Upper lobe of left lung (tissue), 6 donors: ENCODE data around the gene IRF5. TPM values are rescaled to one million over a fixed set of nuclear protein-coding genes. Genes with fewer than 3 reads are reported as not detected.

Experiments
- ATAC-seq, 2 donors: fragments of 200-7000 bp; cut with Tn5 transposase; one replicate each; pipeline ENCODE4 v1.9.1; 2022; ENCODE audit warnings: mild to moderate bottlenecking in 2 of 2, moderate library complexity in 2 of 2; ENCODE audit not compliant: low FRiP score in 2 of 2
- DNase-seq, 2 donors: peaks; one replicate each; pipeline ENCODE4 v3.0.0-alpha.2; 2019 to 2020
- H3K27ac ChIP-seq, 4 donors: fragments of 200-600 bp; sonication (generic); one replicate each; pipeline ENCODE4 v1.5.1; 2016 to 2019
- H3K27me3 ChIP-seq, 4 donors: fragments of 200-600 bp; sonication (generic); one replicate each; pipeline ENCODE4 v1.5.1; 2017 to 2019
- H3K36me3 ChIP-seq, 4 donors: fragments of 200-600 bp; sonication (generic); one replicate each; pipeline ENCODE4 v1.5.1; 2016 to 2019
- H3K4me1 ChIP-seq, 4 donors: fragments of 200-600 bp; sonication (generic); one replicate each; pipeline ENCODE4 v1.5.1; 2018 to 2019
- H3K4me3 ChIP-seq, 4 donors: fragments of 200-600 bp; sonication (generic); one replicate each; pipeline ENCODE4 v1.5.1; 2017 to 2019; ENCODE audit warnings: mild to moderate bottlenecking in 2 of 4, moderate library complexity in 1 of 4
- H3K9me3 ChIP-seq, 4 donors: fragments of 200-600 bp; sonication (generic); one replicate each; pipeline ENCODE4 v1.5.1; 2018 to 2019
- EP300 ChIP-seq, 4 donors: sonication (generic); formaldehyde crosslinking; IDR thresholded peaks; one replicate each; pipeline ENCODE4 v1.5.1; 2017; ENCODE audit warnings: antibody characterized with exemption in 4 of 4, control low read depth in 2 of 4
- POLR2A ChIP-seq, 4 donors: fragments of 450-650 bp; IDR thresholded peaks; one replicate each; pipeline ENCODE4 v1.5.1; 2016 to 2017; ENCODE audit warnings: antibody characterized with exemption in 4 of 4, mild to moderate bottlenecking in 2 of 4
- POLR2AphosphoS5 ChIP-seq, 2 donors: sonication (generic); formaldehyde crosslinking; IDR thresholded peaks; one replicate each; pipeline ENCODE4 v1.5.1; 2017; ENCODE audit warnings: antibody characterized with exemption in 2 of 2
- WGBS, 2 donors: methylation state at CpG; one replicate each; pipeline ENCODE4 v1.1.5; 2017 to 2018; 5-methylcytosine and 5-hydroxymethylcytosine counted together
- small RNA-seq, 4 donors: library from RNA; depleted of rRNA; stranded (forward); fragments of <200 nt; gene quantifications; one replicate each; pipeline ENCODE3, GENCODE V24; 2016
- total RNA-seq, 6 donors: library from RNA; depleted of rRNA in 4 of 6; stranded (reverse); fragments of >200 nt in 4 of 6; gene quantifications; one replicate each; pipeline versions ENCODE4 v1.1.0 to v1.2.1, GENCODE V29; 2016 to 2021
- TF ChIP-seq, protein P1 (sequence below), 6 experiments: fragments of 450-650 bp in 4 of 6; fragments of 200-600 bp in 2 of 6; sonication (generic) in 2 of 6; IDR thresholded peaks; one replicate each; pipeline ENCODE4 v1.5.1; 2016 to 2019; ENCODE audit warnings: antibody characterized with exemption in 6 of 6
- donor health status: DM: no; HTN: no; CAD: no; lungs with moderate emphysema.
- donor health status: DM: no; HTN: yes; CAD: no; lungs with severe emphysema.

The IRF5 gene
- total RNA-seq, 6 donors from 2014 or later, result 10.7 to 83.8 (median 45.8) TPM

DNA sequence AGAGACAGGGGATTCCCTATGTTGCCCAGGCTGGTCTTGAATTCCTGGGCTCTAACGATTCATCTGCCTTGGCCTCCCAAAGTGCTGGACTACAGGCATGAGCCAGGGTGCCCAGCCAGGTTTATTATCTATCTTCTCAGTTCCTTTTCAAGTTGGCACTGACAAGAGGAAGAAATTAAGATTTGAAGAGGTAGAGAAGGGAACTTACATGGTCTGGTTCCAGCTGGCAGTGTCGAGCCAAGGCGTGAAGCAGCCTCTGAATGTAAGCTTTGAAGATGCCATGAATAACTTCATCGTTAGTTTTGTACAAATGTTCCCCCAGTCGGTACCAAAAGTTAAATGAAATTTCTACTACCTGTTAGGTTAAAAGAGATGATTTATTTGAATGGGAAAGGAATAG, 59.5 kb downstream of the IRF5 start:
- H3K4me3 ChIP-seq, result no peak overlapping the region
- no peak overlapping the region for H3K27ac ChIP-seq
- TF ChIP-seq POLR2A (IDR thresholded peaks at IDR 0.05) (no peak), EP300 (IDR thresholded peaks at IDR 0.05) (no peak), POLR2AphosphoS5 (IDR thresholded peaks at IDR 0.05) (no peak)
- TF ChIP-seq, protein P1, sequence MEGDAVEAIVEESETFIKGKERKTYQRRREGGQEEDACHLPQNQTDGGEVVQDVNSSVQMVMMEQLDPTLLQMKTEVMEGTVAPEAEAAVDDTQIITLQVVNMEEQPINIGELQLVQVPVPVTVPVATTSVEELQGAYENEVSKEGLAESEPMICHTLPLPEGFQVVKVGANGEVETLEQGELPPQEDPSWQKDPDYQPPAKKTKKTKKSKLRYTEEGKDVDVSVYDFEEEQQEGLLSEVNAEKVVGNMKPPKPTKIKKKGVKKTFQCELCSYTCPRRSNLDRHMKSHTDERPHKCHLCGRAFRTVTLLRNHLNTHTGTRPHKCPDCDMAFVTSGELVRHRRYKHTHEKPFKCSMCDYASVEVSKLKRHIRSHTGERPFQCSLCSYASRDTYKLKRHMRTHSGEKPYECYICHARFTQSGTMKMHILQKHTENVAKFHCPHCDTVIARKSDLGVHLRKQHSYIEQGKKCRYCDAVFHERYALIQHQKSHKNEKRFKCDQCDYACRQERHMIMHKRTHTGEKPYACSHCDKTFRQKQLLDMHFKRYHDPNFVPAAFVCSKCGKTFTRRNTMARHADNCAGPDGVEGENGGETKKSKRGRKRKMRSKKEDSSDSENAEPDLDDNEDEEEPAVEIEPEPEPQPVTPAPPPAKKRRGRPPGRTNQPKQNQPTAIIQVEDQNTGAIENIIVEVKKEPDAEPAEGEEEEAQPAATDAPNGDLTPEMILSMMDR (IDR thresholded peaks at IDR 0.05), result no peak
- no peaks in the 10 kb centered on the region for H3K4me1 ChIP-seq
- DNase-seq, result no peak
- no peaks in the 10 kb centered on the region for H3K27me3 ChIP-seq
- no peaks in the 10 kb centered on the region for H3K9me3 ChIP-seq
- 82 to 90% methylated on average over 5 of the region's 5 CpGs for WGBS, 2 donors
- no peak for ATAC-seq
- peaks cover 0 to 95% (median 57%) of the 10 kb centered on the region in 4 donors for H3K36me3 ChIP-seq

Small RNA genes lying within 50 kb of the gene (small RNA-seq; reads per million reads assigned to genes)
- 0 reads per million in 4 donors for gene RN7SL306P

Other genes starting within 250 kb of the IRF5 start
- 100 to 1,000 TPM in 2 of 6 donors, 10 to 100 TPM in 4; 25.1 to 113 (median 76.6) TPM for gene CALU, start 198.6 kb upstream of the IRF5 start, total RNA-seq
- gene OPN1SW, start 162.1 kb upstream of the IRF5 start, total RNA-seq, result not detected
- gene CCDC136, start 146.0 kb upstream of the IRF5 start, total RNA-seq, result 1 to 10 TPM in 5 of 6 donors, under 1 TPM in 1; 0.46 to 7.2 (median 2.2) TPM
- 10 to 100 TPM in 1 of 6 donors, 1 to 10 TPM in 5; 2.1 to 19.6 (median 4.9) TPM for gene FLNC, start 107.5 kb upstream of the IRF5 start, total RNA-seq
- 100 to 1,000 TPM in 5 of 6 donors, 10 to 100 TPM in 1; 99.8 to 224 (median 156) TPM for gene ATP6V1F, start 75.1 kb upstream of the IRF5 start, total RNA-seq
- 1 to 10 TPM in 3 of 6 donors, under 1 TPM in 2, not detected in 1; 0.15 to 2.1 (median 1.1) TPM for gene KCP, start 27.2 kb upstream of the IRF5 start, total RNA-seq
- 10 to 100 TPM; 21.6 to 37.7 (median 33.0) TPM for gene TNPO3, start 117.2 kb downstream of the IRF5 start, total RNA-seq
- 10 to 100 TPM in 1 of 6 donors, 1 to 10 TPM in 5; 1.2 to 10.1 (median 4.0) TPM for gene TSPAN33, start 206.8 kb downstream of the IRF5 start, total RNA-seq